Measurements from ENCODE around the gene COL27A1. TPM values are rescaled to one million over a fixed set of nuclear protein-coding genes. Genes with fewer than 3 reads are reported as not detected.
A peak's percentile ranks its signal among the peaks of the same experiment; 100 is the strongest.

Gene COL27A1
- polyA plus RNA-seq, 1 donor (not counting 4 experiments of a cell fraction or from before 2014, with no cell fraction given) = 14.0 TPM

DNA sequence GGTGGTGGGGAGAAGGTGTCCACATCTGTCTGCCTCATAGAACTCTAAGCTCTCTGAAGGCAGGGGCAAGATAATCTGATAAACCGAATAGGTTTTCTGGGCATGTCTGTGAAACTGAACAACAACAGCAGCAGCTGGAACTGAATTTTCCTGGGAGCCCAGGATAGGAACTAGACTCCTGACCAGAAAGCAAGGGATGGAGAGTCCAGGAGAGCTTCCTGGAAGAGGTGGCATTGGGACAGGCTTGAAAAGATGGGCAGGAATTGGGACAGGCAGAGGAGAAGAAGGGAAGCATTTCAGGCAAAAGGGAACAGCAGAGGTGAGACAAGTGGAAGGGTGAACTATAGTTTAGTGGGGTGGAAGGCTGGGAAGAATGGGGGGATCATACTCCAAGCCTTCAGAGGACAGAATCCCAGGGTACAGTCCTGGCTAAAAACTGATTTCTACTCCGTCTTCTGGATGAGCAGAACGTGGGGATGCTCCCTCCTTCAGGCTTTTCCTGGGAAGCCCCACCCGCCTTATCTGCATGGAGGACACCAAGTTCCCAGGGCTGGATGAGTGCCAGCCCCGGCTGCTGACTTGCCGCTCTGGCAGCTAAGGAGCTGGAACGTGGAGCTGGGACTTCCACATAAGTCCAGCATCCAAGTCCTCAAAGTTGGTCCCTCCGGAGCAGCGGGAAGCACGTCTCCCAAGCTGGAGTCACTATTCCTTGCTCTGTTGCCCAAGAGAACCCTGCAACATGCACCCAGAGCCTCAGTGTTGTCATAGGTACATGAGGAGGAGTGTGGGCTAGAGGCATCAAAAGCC lies 42.4 kb upstream of the COL27A1 start:
- no peak for TF ChIP-seq EZH2 (IDR thresholded peaks at IDR 0.05; ENCODE audit: low read length)
- TF ChIP-seq, protein P1, sequence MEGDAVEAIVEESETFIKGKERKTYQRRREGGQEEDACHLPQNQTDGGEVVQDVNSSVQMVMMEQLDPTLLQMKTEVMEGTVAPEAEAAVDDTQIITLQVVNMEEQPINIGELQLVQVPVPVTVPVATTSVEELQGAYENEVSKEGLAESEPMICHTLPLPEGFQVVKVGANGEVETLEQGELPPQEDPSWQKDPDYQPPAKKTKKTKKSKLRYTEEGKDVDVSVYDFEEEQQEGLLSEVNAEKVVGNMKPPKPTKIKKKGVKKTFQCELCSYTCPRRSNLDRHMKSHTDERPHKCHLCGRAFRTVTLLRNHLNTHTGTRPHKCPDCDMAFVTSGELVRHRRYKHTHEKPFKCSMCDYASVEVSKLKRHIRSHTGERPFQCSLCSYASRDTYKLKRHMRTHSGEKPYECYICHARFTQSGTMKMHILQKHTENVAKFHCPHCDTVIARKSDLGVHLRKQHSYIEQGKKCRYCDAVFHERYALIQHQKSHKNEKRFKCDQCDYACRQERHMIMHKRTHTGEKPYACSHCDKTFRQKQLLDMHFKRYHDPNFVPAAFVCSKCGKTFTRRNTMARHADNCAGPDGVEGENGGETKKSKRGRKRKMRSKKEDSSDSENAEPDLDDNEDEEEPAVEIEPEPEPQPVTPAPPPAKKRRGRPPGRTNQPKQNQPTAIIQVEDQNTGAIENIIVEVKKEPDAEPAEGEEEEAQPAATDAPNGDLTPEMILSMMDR (optimal IDR thresholded peaks at IDR 0.05 in 1 of 3, IDR thresholded peaks at IDR 0.05 in 1 of 3, conservative IDR thresholded peaks at IDR 0.05 in 1 of 3; ENCODE audit: extremely low read depth in 1 of 3, insufficient read depth in 2 of 3, low read length in 3 of 3) = no peak

GRCh38 chr9:114114364-114114763 lies 41.0 kb upstream of the COL27A1 start:
- DNase-seq (ENCODE audit: low read depth, low spot score) (no peak), FAIRE-seq (no peak)
- dilution Hi-C loops (cut with MboI; ENCODE audit: extremely low pct_ligation_motif_present, low sequenced_read_pairs) = no loop called here
- H3K9me3 ChIP-seq (ENCODE audit: control insufficient read depth, low read depth, low read length) = no peaks in the 10 kb centered on the region
- no peak overlapping the region for H2AFZ ChIP-seq (ENCODE audit: control insufficient read depth, low read length)
- peaks cover 7% of the 10 kb centered on the region for H3K27me3 ChIP-seq (ENCODE audit: control insufficient read depth, extremely low read depth, insufficient read depth, low read length)
- no peak overlapping the region for H3K4me3 ChIP-seq (ENCODE audit: control insufficient read depth in 2 of 3, extremely low read depth in 1 of 3, insufficient read depth in 2 of 3, low read depth in 1 of 3, low read length in 3 of 3)
- no peaks in the 10 kb centered on the region for H3K9me1 ChIP-seq (ENCODE audit: control insufficient read depth, extremely low read depth, insufficient read depth, low read length)
- no peak overlapping the region for H3K4me2 ChIP-seq (ENCODE audit: control insufficient read depth, extremely low read depth, insufficient read depth, low read depth, low read length)
- H4K20me1 ChIP-seq (ENCODE audit: control insufficient read depth, extremely low read depth, insufficient read depth, low read length) = no peaks in the 10 kb centered on the region
- H3K4me1 ChIP-seq (ENCODE audit: control insufficient read depth, extremely low read depth, insufficient read depth, low read length) = peaks cover 9% of the 10 kb centered on the region
- no peaks in the 10 kb centered on the region for H3K79me2 ChIP-seq (ENCODE audit: control insufficient read depth, insufficient read depth, low read length)
- no peaks in the 10 kb centered on the region for H3K36me3 ChIP-seq (ENCODE audit: control insufficient read depth in 2 of 2, extremely low read depth in 1 of 2, insufficient read depth in 2 of 2, low read length in 2 of 2)
- no peak overlapping the region for H3K27ac ChIP-seq (ENCODE audit: control insufficient read depth, insufficient read depth, low read length)
- TF ChIP-seq EZH2 (IDR thresholded peaks at IDR 0.05; ENCODE audit: low read length) = no peak
- TF ChIP-seq, protein P1 (optimal IDR thresholded peaks at IDR 0.05 in 1 of 3, IDR thresholded peaks at IDR 0.05 in 1 of 3, conservative IDR thresholded peaks at IDR 0.05 in 1 of 3; ENCODE audit: extremely low read depth in 1 of 3, insufficient read depth in 2 of 3, low read length in 3 of 3) = no peak
- H3K9ac ChIP-seq (ENCODE audit: control insufficient read depth, extremely low read depth, insufficient read depth, low read length) = no peak overlapping the region

More for the DNA sequence above, 42.4 kb upstream of the COL27A1 start:
- H3K36me3 ChIP-seq (ENCODE audit: control insufficient read depth in 2 of 2, extremely low read depth in 1 of 2, insufficient read depth in 2 of 2, low read length in 2 of 2) = no peaks in the 10 kb centered on the region
- H3K4me2 ChIP-seq (ENCODE audit: control insufficient read depth, extremely low read depth, insufficient read depth, low read depth, low read length) = no peak overlapping the region
- H3K27me3 ChIP-seq (ENCODE audit: control insufficient read depth, extremely low read depth, insufficient read depth, low read length) = peaks cover 4% of the 10 kb centered on the region
- no peak overlapping the region for H3K9ac ChIP-seq (ENCODE audit: control insufficient read depth, extremely low read depth, insufficient read depth, low read length)
- DNase-seq (ENCODE audit: low read depth, low spot score) (peak; percentile 40), FAIRE-seq (peak; percentile 72)
- H3K9me3 ChIP-seq (ENCODE audit: control insufficient read depth, low read depth, low read length) = no peaks in the 10 kb centered on the region
- peaks cover 9% of the 10 kb centered on the region for H3K4me1 ChIP-seq (ENCODE audit: control insufficient read depth, extremely low read depth, insufficient read depth, low read length)
- H2AFZ ChIP-seq (ENCODE audit: control insufficient read depth, low read length) = no peak overlapping the region
- no peaks in the 10 kb centered on the region for H4K20me1 ChIP-seq (ENCODE audit: control insufficient read depth, extremely low read depth, insufficient read depth, low read length)
- no peaks in the 10 kb centered on the region for H3K9me1 ChIP-seq (ENCODE audit: control insufficient read depth, extremely low read depth, insufficient read depth, low read length)
- dilution Hi-C loops (cut with MboI; ENCODE audit: extremely low pct_ligation_motif_present, low sequenced_read_pairs) = no loop called here
- no peak overlapping the region for H3K27ac ChIP-seq (ENCODE audit: control insufficient read depth, insufficient read depth, low read length)
- H3K79me2 ChIP-seq (ENCODE audit: control insufficient read depth, insufficient read depth, low read length) = no peaks in the 10 kb centered on the region
- H3K4me3 ChIP-seq (ENCODE audit: control insufficient read depth in 2 of 3, extremely low read depth in 1 of 3, insufficient read depth in 2 of 3, low read depth in 1 of 3, low read length in 3 of 3) = no peak overlapping the region

Measured in keratinocyte (primary cell).